ENCODE data around the gene TRIP12. TPM values are rescaled to one million over a fixed set of nuclear protein-coding genes. Genes with fewer than 3 reads are reported as not detected.
"Not testable (repeated sequence)": the region's sequence is repeated elsewhere in the genome, so short reads cannot be mapped to it uniquely, and the experiment has no call there.

TRIP12 gene
- total RNA-seq, 1 donor from 2014 or later: 162 TPM

- TF ChIP-seq CTCF (IDR thresholded peaks at IDR 0.05): no peak
- TF ChIP-seq POLR2A (IDR thresholded peaks at IDR 0.05): no peak
- TF ChIP-seq POLR2AphosphoS5 (IDR thresholded peaks at IDR 0.05; ENCODE audit: insufficient read depth in 1 of 2, low read depth in 1 of 2): no peak
- H3K4me3 ChIP-seq: no peak overlapping the region
- no peaks in the 10 kb centered on the region for H3K36me3 ChIP-seq
- no peaks in the 10 kb centered on the region for H3K4me1 ChIP-seq
- DNase-seq (ENCODE audit: extremely low spot score in 2 of 2): no peak
- no peaks in the 10 kb centered on the region for H3K9me3 ChIP-seq
- no peaks in the 10 kb centered on the region for H3K27me3 ChIP-seq
- intact Hi-C loops (cut with DNase I): no loop called here
- H3K27ac ChIP-seq: no peak overlapping the region
Measured at GRCh38 chr2:229930656-229931055, 8.8 kb upstream of the TRIP12 start.

GRCh38 chr2:229927817-229928321, 6.1 kb upstream of the TRIP12 start:
- Histone ChIP-seq H3K4me3 (no peak overlapping the region), H3K27ac (no peak overlapping the region), H3K4me1 (peaks cover 8% of the 10 kb centered on the region), H3K9me3 (no peaks in the 10 kb centered on the region), H3K27me3 (no peaks in the 10 kb centered on the region), H3K36me3 (no peaks in the 10 kb centered on the region)
- no peak for DNase-seq (ENCODE audit: extremely low spot score in 2 of 2)
- intact Hi-C loops (cut with DNase I): no loop called here
- TF ChIP-seq POLR2AphosphoS5 (IDR thresholded peaks at IDR 0.05; ENCODE audit: insufficient read depth in 1 of 2, low read depth in 1 of 2): no peak
- no peak for TF ChIP-seq CTCF (IDR thresholded peaks at IDR 0.05)
- no peak for TF ChIP-seq POLR2A (IDR thresholded peaks at IDR 0.05)

- intact Hi-C loops (cut with DNase I): no loop called here
- TF ChIP-seq POLR2A (IDR thresholded peaks at IDR 0.05) (no peak), POLR2AphosphoS5 (IDR thresholded peaks at IDR 0.05; ENCODE audit: insufficient read depth in 1 of 2, low read depth in 1 of 2) (no peak), CTCF (IDR thresholded peaks at IDR 0.05) (no peak)
- Histone ChIP-seq H3K36me3 (no peaks in the 10 kb centered on the region), H3K27me3 (no peaks in the 10 kb centered on the region), H3K4me1 (peaks cover 16% of the 10 kb centered on the region), H3K9me3 (no peaks in the 10 kb centered on the region), H3K4me3 (no peak overlapping the region), H3K27ac (no peak overlapping the region)
- no peak for DNase-seq (ENCODE audit: extremely low spot score in 2 of 2)
Measured at GRCh38 chr2:229925201-229925600, 3.4 kb upstream of the TRIP12 start.

- intact Hi-C loops (cut with DNase I): not testable (repeated sequence)
Measured at GRCh38 chr2:229924541-229924940, 2.7 kb upstream of the TRIP12 start.

GRCh38 chr2:229922449-229923386, 909 bp upstream of the TRIP12 start, which contains the start of gene FBXO36:
Gene FBXO36, plus strand, starts transcription at chr2:229922503. Its CDS starts 11 bp downstream, at chr2:229922514.
- Histone ChIP-seq H3K36me3 (no peaks in the 10 kb centered on the region), H3K27ac (peak within 1 kb of the TSS; percentile 97), H3K4me1 (peaks cover 39% of the 10 kb centered on the region), H3K9me3 (no peaks in the 10 kb centered on the region), H3K27me3 (no peaks in the 10 kb centered on the region), H3K4me3 (peak within 1 kb of the TSS; percentile 83)
- peak in 1 of 2 donors; percentile 98 for DNase-seq (ENCODE audit: extremely low spot score in 2 of 2)
- peak in 1 of 2 donors; percentile 23 for TF ChIP-seq POLR2AphosphoS5 (IDR thresholded peaks at IDR 0.05; ENCODE audit: insufficient read depth in 1 of 2, low read depth in 1 of 2)
- TF ChIP-seq CTCF (IDR thresholded peaks at IDR 0.05): no peak
- no peak for TF ChIP-seq POLR2A (IDR thresholded peaks at IDR 0.05)
- intact Hi-C loops (cut with DNase I): no loop called here

More at GRCh38 chr2:229924541-229924940, 2.7 kb upstream of the TRIP12 start:
- H3K9me3 ChIP-seq; H3K36me3 ChIP-seq; DNase-seq (ENCODE audit: extremely low spot score in 2 of 2); H3K27me3 ChIP-seq; H3K4me3 ChIP-seq; H3K27ac ChIP-seq: not testable (repeated sequence)
- H3K4me1 ChIP-seq: peaks cover 21% of the 10 kb centered on the region
